GM18907 (cell line): ENCODE data around the gene AIP.

Source experiments
- ATAC-seq: cut with Tn5 transposase; IDR thresholded peaks from one replicate; pipeline ENCODE4 v1.9.1; 2021; ENCODE audit warnings: mild to moderate bottlenecking, moderate library complexity; ENCODE audit not compliant: unreplicated experiment

AIP gene

GRCh38 chr11:67482827-67483798 is at the start of gene AIP:
Gene AIP, plus strand, starts transcription at chr11:67483026. Its CDS starts 133 bp downstream, at chr11:67483159.
- ATAC-seq: peak; percentile 74

GRCh38 chr11:67433536-67434394 is 49.1 kb upstream of the AIP start:
- no peak for ATAC-seq

- no peak for ATAC-seq
Measured at GRCh38 chr11:67434395-67434881, 48.4 kb upstream of the AIP start.

GRCh38 chr11:67435031-67435726 is 47.6 kb upstream of the AIP start:
- ATAC-seq: no peak

GRCh38 chr11:67435727-67436458 is 46.9 kb upstream of the AIP start:
- no peak for ATAC-seq

- ATAC-seq: no peak
Measured at GRCh38 chr11:67436459-67437081, 46.3 kb upstream of the AIP start.

- ATAC-seq: peak; percentile 27
Measured at GRCh38 chr11:67437082-67437808, 45.6 kb upstream of the AIP start, which contains the start of gene PTPRCAP. Gene PTPRCAP, minus strand, starts transcription at chr11:67437682. Its CDS starts 63 bp downstream, at chr11:67437619.

- no peak for ATAC-seq
Measured at GRCh38 chr11:67437809-67438157, 45.0 kb upstream of the AIP start.

- ATAC-seq: no peak
Measured at GRCh38 chr11:67438158-67438902, 44.5 kb upstream of the AIP start.

GRCh38 chr11:67439321-67440228 is 43.3 kb upstream of the AIP start:
- no peak for ATAC-seq

- ATAC-seq: no peak
Measured at GRCh38 chr11:67440229-67441097, 42.4 kb upstream of the AIP start.

- ATAC-seq: no peak
Measured at GRCh38 chr11:67441098-67441563, 41.7 kb upstream of the AIP start.

GRCh38 chr11:67441731-67442351 is 41.0 kb upstream of the AIP start:
- ATAC-seq: no peak

- ATAC-seq: no peak
Measured at GRCh38 chr11:67442504-67443404, 40.1 kb upstream of the AIP start.

- no peak for ATAC-seq
Measured at GRCh38 chr11:67445515-67445914, 37.3 kb upstream of the AIP start.
